GM06990 (cell line): ENCODE measurements around the gene SASH1.

Source experiments
- DNase-seq: peaks from one replicate; pipeline ENCODE4 v3.0.0-alpha.2; 2011; ENCODE audit not compliant: insufficient read length; ENCODE audit errors: extremely low read depth
- H3K27me3 ChIP-seq: replicated peaks from 2 replicates; pipeline ENCODE4 v1.6.0; 2011; ENCODE audit warnings: low read length; ENCODE audit not compliant: control insufficient read depth, insufficient read depth
- H3K36me3 ChIP-seq: 2 replicates; pipeline ENCODE4 v1.5.1; 2011; ENCODE audit warnings: low read length; ENCODE audit not compliant: control insufficient read depth, insufficient read depth
- H3K4me3 ChIP-seq: replicated peaks from 2 replicates; pipeline ENCODE4 v1.5.1; 2011; ENCODE audit warnings: low read depth, mild to moderate bottlenecking, control low read depth, low read length
- TF ChIP-seq, protein P1 (sequence below): IDR thresholded peaks from 2 replicates; pipeline ENCODE4 v1.5.1; 2011; ENCODE audit warnings: low read length, control low read depth, mild to moderate bottlenecking, inconsistent platforms; ENCODE audit not compliant: insufficient read depth, poor library complexity, severe bottlenecking

SASH1 gene

DNA sequence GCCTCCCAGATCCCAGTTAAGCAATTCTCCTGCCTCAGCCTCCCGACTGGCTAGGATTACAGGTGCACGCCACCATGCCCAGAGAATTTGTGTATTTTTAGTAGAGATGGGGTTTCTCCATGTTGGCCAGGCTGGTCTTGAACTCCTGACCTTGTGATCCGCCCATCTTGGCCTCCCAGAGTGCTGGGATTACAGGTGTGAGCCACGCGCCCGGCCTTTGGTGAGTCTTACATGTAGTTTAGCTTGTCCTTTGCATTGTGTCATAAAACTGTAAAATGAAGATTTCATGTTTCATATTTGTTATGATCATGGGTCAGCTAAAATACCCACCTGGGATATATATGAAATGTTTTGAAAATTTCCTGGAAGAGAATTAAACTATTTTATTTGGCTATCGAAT lies 183.5 kb downstream of the SASH1 start:
- TF ChIP-seq, protein P1, sequence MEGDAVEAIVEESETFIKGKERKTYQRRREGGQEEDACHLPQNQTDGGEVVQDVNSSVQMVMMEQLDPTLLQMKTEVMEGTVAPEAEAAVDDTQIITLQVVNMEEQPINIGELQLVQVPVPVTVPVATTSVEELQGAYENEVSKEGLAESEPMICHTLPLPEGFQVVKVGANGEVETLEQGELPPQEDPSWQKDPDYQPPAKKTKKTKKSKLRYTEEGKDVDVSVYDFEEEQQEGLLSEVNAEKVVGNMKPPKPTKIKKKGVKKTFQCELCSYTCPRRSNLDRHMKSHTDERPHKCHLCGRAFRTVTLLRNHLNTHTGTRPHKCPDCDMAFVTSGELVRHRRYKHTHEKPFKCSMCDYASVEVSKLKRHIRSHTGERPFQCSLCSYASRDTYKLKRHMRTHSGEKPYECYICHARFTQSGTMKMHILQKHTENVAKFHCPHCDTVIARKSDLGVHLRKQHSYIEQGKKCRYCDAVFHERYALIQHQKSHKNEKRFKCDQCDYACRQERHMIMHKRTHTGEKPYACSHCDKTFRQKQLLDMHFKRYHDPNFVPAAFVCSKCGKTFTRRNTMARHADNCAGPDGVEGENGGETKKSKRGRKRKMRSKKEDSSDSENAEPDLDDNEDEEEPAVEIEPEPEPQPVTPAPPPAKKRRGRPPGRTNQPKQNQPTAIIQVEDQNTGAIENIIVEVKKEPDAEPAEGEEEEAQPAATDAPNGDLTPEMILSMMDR = no peak
- no peak overlapping the region for H3K4me3 ChIP-seq
- H3K27me3 ChIP-seq = no peaks in the 10 kb centered on the region
- H3K36me3 ChIP-seq = no peaks in the 10 kb centered on the region
- no peak for DNase-seq

DNA sequence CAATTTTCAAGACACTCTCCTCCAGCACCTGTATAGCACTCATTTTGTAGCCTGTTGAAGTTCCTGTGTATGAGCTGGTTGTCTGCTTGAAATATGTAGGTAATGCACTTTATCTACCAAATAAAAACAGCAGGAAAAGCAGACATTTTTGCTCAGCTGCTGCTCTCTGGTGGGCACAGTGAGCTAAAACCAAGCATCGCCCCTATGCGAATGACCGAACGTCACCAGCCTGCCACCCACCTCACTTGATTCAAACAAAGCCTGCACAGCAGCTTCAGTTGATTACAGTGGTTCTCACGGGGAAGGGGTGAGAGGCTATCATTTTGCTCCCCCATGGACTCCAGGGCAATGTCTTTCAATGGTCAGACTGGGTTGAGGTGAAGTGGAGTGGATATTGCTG lies 185.7 kb downstream of the SASH1 start:
- H3K4me3 ChIP-seq = no peak overlapping the region
- no peaks in the 10 kb centered on the region for H3K27me3 ChIP-seq
- no peak for DNase-seq
- TF ChIP-seq, protein P1 = no peak
- H3K36me3 ChIP-seq = no peaks in the 10 kb centered on the region

DNA sequence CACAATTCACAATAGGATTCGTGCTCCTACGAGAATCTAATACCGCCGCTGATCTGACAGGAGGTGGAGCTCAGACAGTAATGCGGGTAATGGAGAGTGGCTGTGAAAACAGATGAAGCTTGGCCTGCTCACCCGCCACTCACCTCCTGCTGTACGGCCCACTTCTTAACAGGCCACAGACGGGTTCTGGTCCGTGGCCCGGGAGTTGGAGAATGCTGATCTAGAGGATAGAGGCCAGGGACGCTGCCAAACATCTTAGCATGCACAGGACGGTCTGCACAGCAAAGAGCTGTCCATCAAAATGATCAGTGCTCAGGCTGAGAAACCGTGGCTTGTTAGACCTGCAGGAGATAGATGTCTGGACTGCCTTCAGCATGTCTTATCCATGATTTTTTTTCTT lies 186.4 kb downstream of the SASH1 start:
- no peak overlapping the region for H3K4me3 ChIP-seq
- no peak for DNase-seq
- H3K27me3 ChIP-seq = no peaks in the 10 kb centered on the region; the same call in 1 of the 2 replicates
- TF ChIP-seq, protein P1 = no peak
- no peaks in the 10 kb centered on the region for H3K36me3 ChIP-seq

DNA sequence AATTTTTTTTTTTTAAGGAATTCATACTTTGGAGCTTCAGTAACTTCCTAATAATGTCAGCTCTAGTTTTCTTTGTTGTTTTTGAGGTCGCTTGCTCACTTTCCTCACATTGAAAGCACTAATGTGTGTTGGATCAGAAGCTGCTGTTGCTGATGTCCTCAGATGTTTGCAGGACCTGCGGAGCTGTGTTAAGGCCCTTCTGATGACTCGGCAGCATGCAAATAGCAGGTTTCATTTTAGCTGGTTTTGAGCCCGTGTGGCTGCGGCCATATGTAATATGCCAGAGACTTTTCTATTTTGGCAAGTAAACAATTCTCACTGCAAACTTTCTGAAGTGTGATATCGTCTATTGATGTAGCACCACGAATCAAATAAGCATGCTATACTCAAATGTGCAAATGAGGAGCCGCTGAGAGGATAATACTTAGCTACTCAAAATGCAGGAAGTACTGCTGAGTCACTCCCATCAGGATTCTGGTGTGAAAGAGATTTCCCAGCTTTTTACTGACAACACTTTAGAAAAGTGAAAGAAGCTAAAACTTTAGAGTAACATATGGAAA lies 187.8 kb downstream of the SASH1 start:
- H3K4me3 ChIP-seq = no peak overlapping the region
- H3K36me3 ChIP-seq = no peaks in the 10 kb centered on the region
- H3K27me3 ChIP-seq = no peaks in the 10 kb centered on the region; the same call in none of the 2 replicates
- DNase-seq = no peak
- TF ChIP-seq, protein P1 = no peak

- no peak for DNase-seq
- no peaks in the 10 kb centered on the region; the same call in none of the 2 replicates for H3K27me3 ChIP-seq
- TF ChIP-seq, protein P1 = no peak
- H3K36me3 ChIP-seq = no peaks in the 10 kb centered on the region
- H3K4me3 ChIP-seq = no peak overlapping the region
Measured at GRCh38 chr6:148530976-148531375, 188.3 kb downstream of the SASH1 start.

- peaks cover under 1% of the 10 kb centered on the region for H3K27me3 ChIP-seq
- no peaks in the 10 kb centered on the region for H3K36me3 ChIP-seq
- H3K4me3 ChIP-seq = no peak overlapping the region
- TF ChIP-seq, protein P1 = no peak
- no peak for DNase-seq
Measured at GRCh38 chr6:148532698-148533097, 190.1 kb downstream of the SASH1 start.
